SK-N-SH (cell line): ENCODE results near the gene TNFRSF4.

ENCODE experiments used
- CHD2 ChIP-seq: fragments of 150-350 bp; IDR thresholded peaks from 2 replicates; pipeline ENCODE4 v1.6.1; 2018; ENCODE audit warnings: low read length; ENCODE audit not compliant: partially characterized antibody
- CTCF ChIP-seq: fragments of 200-600 bp; sonication (generic); IDR thresholded peaks from 2 replicates; pipeline ENCODE4 v1.6.1; 2017; ENCODE audit warnings: antibody characterized with exemption, mild to moderate bottlenecking, moderate library complexity
- NRF1 ChIP-seq: IDR thresholded peaks from 2 replicates; pipeline ENCODE4 v1.6.1; 2012; ENCODE audit warnings: low read depth, mild to moderate bottlenecking, low read length
- RAD21 ChIP-seq: IDR thresholded peaks from 2 replicates; pipeline ENCODE4 v1.6.1; 2012; ENCODE audit warnings: mild to moderate bottlenecking, low read length
- TAF1 ChIP-seq: IDR thresholded peaks from 2 replicates; pipeline ENCODE4 v1.6.1; 2012; ENCODE audit warnings: low read depth, mild to moderate bottlenecking, low read length, moderate library complexity, borderline replicate concordance

- TF ChIP-seq CTCF (no peak), TAF1 (no peak), CHD2 (no peak), RAD21 (no peak), NRF1 (no peak)
These were observed 8.8 kb downstream of the TNFRSF4 start for GRCh38 chr1:1204998-1205768.
